GM18951 (cell line): ENCODE measurements around the gene S100A6.

Source experiments
- POLR2A ChIP-seq: IDR thresholded peaks from 4 replicates; pipeline ENCODE4 v1.6.1; 2011; ENCODE audit warnings: mild to moderate bottlenecking; ENCODE audit not compliant: insufficient read length, insufficient read depth; ENCODE audit errors: extremely low read depth
- in situ Hi-C: fragments of 300-500 bp; cut with MboI; formaldehyde crosslinking; loops from one replicate; pipeline ENCODE4 v1.12.0; 2022; ENCODE audit warnings: low sequenced_read_pairs, mixed read lengths, inconsistent platforms; ENCODE audit not compliant: unreplicated experiment

The S100A6 gene

GRCh38 chr1:153520818-153521476 lies 14.8 kb downstream of the S100A6 start:
- in situ Hi-C loops: loop anchor here (25.0 kb wide), 1 partner anchor 466 kb away; the partner anchor contains the start of genes JTB, RAB13 and RPS27

GRCh38 chr1:153520137-153520691 lies 15.6 kb downstream of the S100A6 start:
- in situ Hi-C loops: loop anchor here (25.0 kb wide), 1 partner anchor 467 kb away; the partner anchor contains the start of genes JTB, RAB13 and RPS27

More at GRCh38 chr1:153520818-153521476, 14.8 kb downstream of the S100A6 start:
- TF ChIP-seq POLR2A: no peak

GRCh38 chr1:153519242-153519641 lies 16.5 kb downstream of the S100A6 start:
- TF ChIP-seq POLR2A: no peak
- in situ Hi-C loops: loop anchor here (5.0 to 25.0 kb wide), 2 partner anchors 38 to 468 kb away; partner anchors contain the start of genes JTB, RAB13 and RPS27

DNA sequence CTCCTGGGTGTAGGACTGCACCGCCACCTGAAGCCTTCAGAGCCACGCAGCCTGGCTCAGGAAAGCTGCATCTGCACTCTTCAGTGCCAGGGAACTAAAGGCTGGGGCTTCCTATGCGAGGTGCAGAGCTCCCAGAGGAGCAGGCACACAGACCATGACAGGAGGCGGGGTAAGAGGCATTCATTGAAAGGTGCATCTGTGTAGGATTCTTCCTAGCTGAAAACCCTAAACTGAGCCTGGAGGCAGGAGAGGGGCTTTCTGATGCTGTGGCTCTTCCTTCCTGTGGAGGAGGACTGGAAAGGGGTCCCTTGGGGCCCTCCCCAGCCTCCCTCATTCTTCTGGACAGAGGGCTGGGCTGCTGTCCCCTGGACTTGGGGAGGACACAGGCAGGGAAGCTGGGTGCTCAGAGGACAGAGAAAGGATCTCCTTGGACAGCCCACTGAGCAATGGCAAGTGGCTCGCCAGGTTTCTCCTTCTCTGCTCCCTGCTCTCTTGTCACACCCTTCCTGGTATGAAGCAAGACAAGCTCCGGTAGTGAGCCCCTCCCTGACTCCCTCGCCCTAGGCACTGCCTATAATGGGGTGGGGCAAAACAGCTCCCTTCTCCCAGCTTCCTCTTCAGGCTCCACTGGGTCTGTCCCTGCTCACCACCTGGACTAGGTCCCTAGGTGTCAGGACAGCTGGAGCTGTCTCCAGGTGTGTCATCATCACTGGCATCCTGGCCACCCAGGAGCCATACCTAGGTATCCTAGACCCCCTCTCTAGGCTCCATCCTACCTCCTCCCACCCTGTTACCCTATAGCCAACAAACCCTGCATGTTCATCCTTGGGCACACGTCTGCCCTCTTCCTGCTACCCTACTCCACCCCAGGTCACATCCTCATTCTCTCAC lies 20.0 kb downstream of the S100A6 start:
- no peak for TF ChIP-seq POLR2A
- in situ Hi-C loops: loop anchor here (5.0 to 25.0 kb wide), 2 partner anchors 42 to 472 kb away; partner anchors contain the start of genes JTB, RAB13 and RPS27

DNA sequence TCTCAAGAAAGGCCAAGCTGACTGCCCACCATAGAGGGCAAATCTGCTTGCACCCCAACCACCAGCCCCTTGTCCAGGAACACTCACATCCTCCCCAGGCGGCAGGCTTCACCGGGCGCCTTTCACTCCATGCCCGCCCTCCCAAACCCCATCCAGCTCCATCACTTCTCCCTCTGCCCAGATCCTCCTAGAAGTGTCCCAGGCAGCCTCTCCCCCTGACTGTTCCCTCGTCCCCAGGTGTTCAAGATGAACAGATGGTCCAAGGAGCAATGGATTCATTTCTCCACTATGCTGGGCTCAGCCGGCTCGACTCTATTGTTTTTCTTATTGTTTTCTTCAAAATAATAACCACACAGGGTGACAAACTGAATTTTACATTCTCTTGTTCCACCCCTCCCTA lies 22.1 kb downstream of the S100A6 start:
- in situ Hi-C loops: loop anchor here (25.0 kb wide), 1 partner anchor 474 kb away; the partner anchor contains the start of genes JTB, RAB13 and RPS27

DNA sequence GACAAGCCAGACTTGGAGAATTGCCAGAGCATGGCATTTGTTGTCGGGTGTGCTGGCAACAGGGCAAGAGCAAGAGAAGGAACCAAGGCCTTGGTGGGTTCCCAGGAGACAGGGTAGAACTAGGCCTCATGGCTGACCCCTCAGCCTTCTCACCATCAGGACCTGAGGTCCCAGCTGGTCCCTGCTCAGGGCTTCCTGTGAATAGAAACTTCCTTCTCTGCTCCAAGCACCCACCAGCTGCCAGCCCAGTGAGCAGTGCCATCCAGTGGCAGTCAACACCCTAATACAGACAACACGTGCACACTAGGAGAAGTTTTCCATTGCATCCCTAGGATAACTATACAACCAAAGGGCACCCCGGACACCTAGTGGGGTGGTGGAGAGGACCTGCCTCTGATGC lies 22.8 kb downstream of the S100A6 start:
- no peak for TF ChIP-seq POLR2A
- in situ Hi-C loops: loop anchor here (25.0 kb wide), 1 partner anchor 474 kb away; the partner anchor contains the start of genes JTB, RAB13 and RPS27

More for the DNA sequence above, 22.1 kb downstream of the S100A6 start:
- no peak for TF ChIP-seq POLR2A

DNA sequence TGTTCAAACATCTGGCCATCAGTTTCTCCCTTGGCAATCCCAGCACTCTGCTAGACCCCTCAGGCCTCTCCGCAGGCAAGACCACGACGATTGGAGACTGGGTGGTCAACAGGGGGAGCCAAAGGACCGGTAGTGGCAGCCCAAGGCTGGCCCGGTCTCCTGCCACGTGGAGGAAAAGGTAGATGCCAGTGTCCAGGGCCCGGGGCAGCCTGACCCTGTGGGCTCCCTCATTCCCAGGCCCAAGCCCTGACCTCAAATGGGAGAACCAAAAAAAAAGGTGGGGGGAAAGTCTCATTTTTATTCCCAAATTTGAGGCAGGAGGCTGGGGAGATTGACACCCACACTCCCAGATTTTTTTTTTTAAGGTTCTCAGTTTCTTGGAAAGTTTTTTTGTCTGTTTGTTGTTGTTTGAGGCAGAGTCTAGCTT lies 24.8 kb downstream of the S100A6 start:
- in situ Hi-C loops: loop anchor here (25.0 kb wide), 1 partner anchor 476 kb away; the partner anchor contains the start of genes JTB, RAB13 and RPS27
- TF ChIP-seq POLR2A: no peak

GRCh38 chr1:153509729-153510354 lies 25.9 kb downstream of the S100A6 start:
- no peak for TF ChIP-seq POLR2A
- in situ Hi-C loops: loop anchor here (25.0 kb wide), 1 partner anchor 477 kb away; the partner anchor contains the start of genes JTB, RAB13 and RPS27

DNA sequence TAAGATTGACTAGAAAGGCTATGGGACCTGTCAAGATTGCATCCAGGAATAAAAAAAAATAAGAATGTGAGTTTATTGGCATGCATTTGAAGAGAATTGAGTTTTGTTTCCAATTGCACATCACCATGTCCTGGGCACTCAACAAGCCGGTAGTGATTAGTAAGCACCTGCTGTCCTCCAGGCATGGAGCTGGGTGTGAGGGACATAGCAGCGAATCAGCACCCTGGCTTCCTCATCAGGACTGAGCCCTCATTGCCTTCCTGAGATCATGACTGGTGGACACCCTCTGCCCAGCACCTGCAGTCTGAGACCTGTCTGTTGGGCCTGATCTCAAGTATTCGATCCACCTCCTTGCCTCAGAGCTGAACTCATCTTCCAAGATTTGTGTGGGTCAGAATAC lies 26.8 kb downstream of the S100A6 start:
- in situ Hi-C loops: loop anchor here (25.0 kb wide), 1 partner anchor 478 kb away; the partner anchor contains the start of genes JTB, RAB13 and RPS27
- no peak for TF ChIP-seq POLR2A

DNA sequence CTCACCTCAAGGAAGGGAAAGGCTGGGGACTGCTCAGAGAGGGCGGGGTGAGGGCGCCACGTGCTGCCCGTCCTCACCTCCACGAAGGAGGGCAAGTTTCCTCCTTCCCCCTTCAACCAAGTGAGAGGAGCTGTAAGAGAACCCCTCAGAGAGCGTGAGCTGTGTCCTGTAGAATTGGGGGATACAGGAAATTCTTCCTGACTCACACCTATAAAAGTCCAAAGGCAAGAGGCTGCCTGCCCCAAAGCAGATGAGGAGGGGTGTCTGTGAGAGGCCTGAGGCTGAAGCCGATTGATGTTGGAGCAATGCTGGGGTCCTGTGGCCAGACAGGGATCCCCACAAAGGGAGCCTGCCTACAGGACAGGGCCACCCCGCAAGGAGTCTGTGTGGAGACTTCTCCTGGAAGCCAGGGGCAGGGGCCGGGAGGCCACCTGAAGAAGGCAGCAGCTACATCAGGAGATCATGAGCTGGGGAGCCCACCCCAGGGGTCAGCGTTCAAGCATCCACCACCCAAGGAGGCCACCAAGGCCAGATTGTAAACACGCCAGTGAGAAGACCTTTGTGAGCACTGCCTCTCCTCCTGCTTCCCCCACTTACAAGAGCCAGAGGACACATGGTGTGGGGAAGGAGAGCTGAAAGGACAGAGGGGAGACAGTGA lies 27.7 kb downstream of the S100A6 start:
- no peak for TF ChIP-seq POLR2A
- in situ Hi-C loops: loop anchor here (25.0 kb wide), 1 partner anchor 479 kb away; the partner anchor contains the start of genes JTB, RAB13 and RPS27

GRCh38 chr1:153506831-153507413 lies 28.9 kb downstream of the S100A6 start:
- in situ Hi-C loops: loop anchor here (25.0 kb wide), 1 partner anchor 480 kb away; the partner anchor contains the start of genes JTB, RAB13 and RPS27
- no peak for TF ChIP-seq POLR2A
